ENCODE data around the gene RAPGEF6. TPM values are rescaled to one million over a fixed set of nuclear protein-coding genes. Genes with fewer than 3 reads are reported as not detected.
"Not testable (repeated sequence)": the region's sequence is repeated elsewhere in the genome, so short reads cannot be mapped to it uniquely, and the experiment has no call there.

Gene RAPGEF6
- total RNA-seq, 2 donors from 2014 or later, result 8.6 to 13.0 TPM

DNA sequence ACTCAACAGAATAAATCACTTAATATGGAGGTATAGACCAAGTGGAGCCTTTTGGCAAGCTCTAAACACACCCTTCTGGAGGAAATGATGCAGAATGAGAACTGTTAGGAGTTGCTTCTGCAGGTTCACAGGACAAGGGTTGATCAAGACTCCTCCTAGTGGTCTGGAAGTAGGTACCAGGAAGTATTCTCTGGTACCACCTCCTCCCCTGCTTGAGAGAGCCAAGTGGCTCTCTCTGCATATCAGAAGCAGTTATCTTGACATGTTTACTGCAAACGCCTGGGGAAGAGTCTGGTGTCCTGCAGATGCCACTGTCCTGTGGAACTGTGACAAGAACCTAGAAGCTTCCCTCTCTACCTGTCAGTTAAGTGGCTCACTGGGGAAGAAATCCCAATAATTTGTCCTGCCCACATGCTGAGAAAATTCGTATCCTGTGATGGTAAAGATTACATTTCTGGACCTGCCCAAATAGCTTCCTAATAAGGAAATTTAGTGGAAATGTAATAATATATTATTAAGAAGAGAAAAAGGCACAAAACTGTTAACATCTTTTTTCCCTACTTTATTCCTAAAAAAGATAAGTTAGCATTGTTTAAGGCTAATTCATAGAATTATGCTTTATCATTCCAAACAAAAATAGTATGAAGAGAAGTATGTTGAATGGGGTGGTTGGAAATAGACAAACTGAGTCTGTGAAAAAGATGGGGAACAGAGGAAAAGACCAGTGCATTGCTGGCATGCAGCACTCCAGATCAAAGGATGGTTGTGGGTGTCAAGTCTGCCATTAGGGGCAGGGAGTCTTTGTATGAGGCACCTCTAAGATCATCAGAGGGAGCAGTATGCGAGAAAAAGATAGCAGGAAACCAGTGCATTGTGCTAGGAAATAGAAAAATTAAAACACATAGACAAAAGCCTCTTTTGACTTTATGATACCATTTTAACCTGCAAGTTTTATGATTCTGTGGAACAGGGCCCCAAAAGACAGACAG lies 252.3 kb downstream of the RAPGEF6 start:
- Histone ChIP-seq H3K4me3 (no peak overlapping the region), H3K4me1 (peaks cover 31% of the 10 kb centered on the region), H3K9me3 (no peaks in the 10 kb centered on the region), H3K27ac (peak overlapping the region in 1 of 4 donors; percentile 14), H3K27me3 (no peaks in the 10 kb centered on the region), H3K36me3 (replicated peaks in 1 of 2; ENCODE audit: insufficient read depth in 1 of 2, low read depth in 2 of 2) (peaks cover 0 to 2% of the 10 kb centered on the region in 2 donors)
- peak in 2 of 4 donors; percentile 11 to 41 for DNase-seq
- no peak for TF ChIP-seq POLR2A (IDR thresholded peaks at IDR 0.05)
- TF ChIP-seq, protein P1, sequence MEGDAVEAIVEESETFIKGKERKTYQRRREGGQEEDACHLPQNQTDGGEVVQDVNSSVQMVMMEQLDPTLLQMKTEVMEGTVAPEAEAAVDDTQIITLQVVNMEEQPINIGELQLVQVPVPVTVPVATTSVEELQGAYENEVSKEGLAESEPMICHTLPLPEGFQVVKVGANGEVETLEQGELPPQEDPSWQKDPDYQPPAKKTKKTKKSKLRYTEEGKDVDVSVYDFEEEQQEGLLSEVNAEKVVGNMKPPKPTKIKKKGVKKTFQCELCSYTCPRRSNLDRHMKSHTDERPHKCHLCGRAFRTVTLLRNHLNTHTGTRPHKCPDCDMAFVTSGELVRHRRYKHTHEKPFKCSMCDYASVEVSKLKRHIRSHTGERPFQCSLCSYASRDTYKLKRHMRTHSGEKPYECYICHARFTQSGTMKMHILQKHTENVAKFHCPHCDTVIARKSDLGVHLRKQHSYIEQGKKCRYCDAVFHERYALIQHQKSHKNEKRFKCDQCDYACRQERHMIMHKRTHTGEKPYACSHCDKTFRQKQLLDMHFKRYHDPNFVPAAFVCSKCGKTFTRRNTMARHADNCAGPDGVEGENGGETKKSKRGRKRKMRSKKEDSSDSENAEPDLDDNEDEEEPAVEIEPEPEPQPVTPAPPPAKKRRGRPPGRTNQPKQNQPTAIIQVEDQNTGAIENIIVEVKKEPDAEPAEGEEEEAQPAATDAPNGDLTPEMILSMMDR (IDR thresholded peaks at IDR 0.05), result peak in 6 of 7 experiments; percentile 8 to 59 (median 42)
- WGBS, 2 donors, result 46 to 60% methylated on average over 3 of the region's 3 CpGs
- intact Hi-C loops (cut with DNase I), result no loop called here
- peak; percentile 65 for ATAC-seq

DNA sequence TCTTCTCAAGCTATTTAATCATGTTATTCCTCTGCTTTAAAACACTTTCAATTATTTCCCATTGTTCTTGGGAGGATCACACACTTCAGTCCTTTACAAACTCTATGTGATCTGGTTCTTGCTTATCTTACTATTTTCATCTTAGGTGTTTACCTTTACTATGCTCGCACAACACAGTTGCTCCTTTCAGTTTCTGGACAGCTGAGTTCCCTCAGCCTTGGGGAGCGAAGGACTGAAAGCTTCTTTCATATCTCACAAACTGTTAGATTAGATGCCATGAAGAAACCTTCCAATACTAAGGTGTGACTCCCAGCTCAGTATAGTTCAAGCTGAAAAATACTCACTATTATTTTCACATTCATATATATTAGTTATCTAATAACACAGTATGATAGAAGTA lies 253.3 kb downstream of the RAPGEF6 start:
- peaks cover 37% of the 10 kb centered on the region for H3K4me1 ChIP-seq
- 38 to 41% methylated on average over 2 of the region's 2 CpGs for WGBS, 2 donors
- H3K9me3 ChIP-seq, result no peaks in the 10 kb centered on the region
- TF ChIP-seq, protein P1 (IDR thresholded peaks at IDR 0.05), result no peak
- no peak for TF ChIP-seq POLR2A (IDR thresholded peaks at IDR 0.05)
- H3K27me3 ChIP-seq, result no peaks in the 10 kb centered on the region
- peaks cover 0 to 2% of the 10 kb centered on the region in 2 donors for H3K36me3 ChIP-seq (replicated peaks in 1 of 2; ENCODE audit: insufficient read depth in 1 of 2, low read depth in 2 of 2)
- ATAC-seq (no peak), DNase-seq (no peak)
- intact Hi-C loops (cut with DNase I), result no loop called here
- H3K4me3 ChIP-seq, result no peak overlapping the region
- H3K27ac ChIP-seq, result peak overlapping the region in 1 of 4 donors; percentile 1

DNA sequence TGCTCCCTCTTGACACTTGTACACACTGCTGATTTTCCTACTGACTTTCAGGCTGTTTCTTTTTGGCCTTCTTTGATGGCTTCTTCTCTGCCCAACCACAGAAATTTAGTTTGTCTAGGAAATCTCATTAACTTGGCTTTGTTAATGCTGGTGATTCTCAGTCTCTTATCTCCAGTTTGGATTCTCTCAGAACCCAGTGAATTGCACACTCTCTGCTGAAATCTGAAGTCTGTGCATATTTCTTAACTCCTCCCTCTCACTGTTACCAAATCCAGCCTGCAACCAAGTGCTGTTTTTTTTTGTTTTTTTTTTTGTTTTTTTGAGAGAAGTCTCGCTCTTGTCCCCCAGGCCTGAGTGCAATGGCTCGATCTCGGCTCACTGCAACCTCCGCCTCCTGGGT lies 254.0 kb downstream of the RAPGEF6 start:
- Histone ChIP-seq H3K9me3 (no peaks in the 10 kb centered on the region), H3K27ac (peak overlapping the region in 2 of 4 donors; percentile 69 to 88), H3K4me3 (no peak overlapping the region), H3K4me1 (peaks cover 37% of the 10 kb centered on the region), H3K27me3 (no peaks in the 10 kb centered on the region), H3K36me3 (replicated peaks in 1 of 2; ENCODE audit: insufficient read depth in 1 of 2, low read depth in 2 of 2) (peaks cover 0 to 2% of the 10 kb centered on the region in 2 donors)
- DNase-seq, result no peak
- TF ChIP-seq, protein P1 (IDR thresholded peaks at IDR 0.05), result no peak
- TF ChIP-seq POLR2A (IDR thresholded peaks at IDR 0.05), result no peak
- no peak for ATAC-seq
- intact Hi-C loops (cut with DNase I), result no loop called here
- 92 to 100% methylated on average over 4 of the region's 4 CpGs for WGBS, 2 donors

DNA sequence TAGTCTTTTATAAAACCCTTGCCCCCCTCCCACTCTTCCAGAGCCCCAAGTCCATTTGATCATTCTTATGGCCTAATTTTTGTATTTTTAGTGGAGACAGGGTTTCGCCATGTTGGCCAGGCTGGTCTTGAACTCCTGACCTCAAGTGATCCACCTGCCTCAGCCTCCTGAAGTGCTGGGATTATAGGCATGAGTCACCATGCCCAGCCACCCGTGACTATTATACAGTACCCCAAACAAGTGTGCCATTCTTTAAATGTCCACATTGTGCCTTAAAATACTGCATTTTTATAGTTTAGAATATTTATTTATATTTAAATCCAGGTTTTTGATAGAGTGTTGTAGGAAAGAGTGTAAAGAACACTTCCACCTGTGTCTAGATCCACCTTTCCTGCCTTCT lies 254.8 kb downstream of the RAPGEF6 start:
- H3K36me3 ChIP-seq (replicated peaks in 1 of 2; ENCODE audit: insufficient read depth in 1 of 2, low read depth in 2 of 2); DNase-seq; H3K4me3 ChIP-seq; intact Hi-C loops (cut with DNase I); ATAC-seq; H3K9me3 ChIP-seq; H3K27me3 ChIP-seq: not testable (repeated sequence)
- WGBS, 2 donors, result 83 to 93% methylated on average over 2 of the region's 2 CpGs
- peak overlapping the region in 3 of 4 donors; percentile 51 to 88 (median 69) for H3K27ac ChIP-seq
- peaks cover 41% of the 10 kb centered on the region for H3K4me1 ChIP-seq

DNA sequence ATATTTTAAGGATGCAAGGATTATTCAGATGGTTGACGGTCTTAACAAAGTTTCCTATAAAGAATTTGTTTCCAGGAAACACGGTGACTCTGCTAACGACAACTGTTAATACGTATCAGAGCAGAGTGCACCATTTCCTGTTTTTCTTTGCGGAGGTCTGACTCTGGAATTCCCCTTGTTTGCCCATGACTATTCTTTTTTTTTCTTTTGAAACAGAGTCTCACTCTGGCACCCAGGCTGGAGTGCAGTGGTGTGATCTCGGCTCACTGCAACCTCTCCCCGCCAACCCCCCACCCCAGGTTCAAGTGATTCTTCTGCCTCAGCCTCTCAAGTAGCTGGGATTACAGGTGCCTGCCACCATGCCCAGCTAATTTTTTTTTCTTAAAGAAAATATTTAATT lies 255.3 kb downstream of the RAPGEF6 start:
- no peaks in the 10 kb centered on the region for H3K9me3 ChIP-seq
- peak; percentile 84 for ATAC-seq
- peak overlapping the region in 3 of 4 donors; percentile 51 to 88 (median 69) for H3K27ac ChIP-seq
- no peaks in the 10 kb centered on the region for H3K36me3 ChIP-seq (replicated peaks in 1 of 2; ENCODE audit: insufficient read depth in 1 of 2, low read depth in 2 of 2)
- WGBS, 2 donors, result 60 to 64% methylated on average over 7 of the region's 7 CpGs
- intact Hi-C loops (cut with DNase I), result no loop called here
- H3K4me1 ChIP-seq, result peaks cover 41% of the 10 kb centered on the region
- DNase-seq, result peak in 3 of 4 donors; percentile 14 to 62 (median 15)
- H3K4me3 ChIP-seq, result no peak overlapping the region
- TF ChIP-seq, protein P1 (IDR thresholded peaks at IDR 0.05), result no peak
- peak in 2 of 3 donors; percentile 59 to 71 for TF ChIP-seq POLR2A (IDR thresholded peaks at IDR 0.05)
- no peaks in the 10 kb centered on the region for H3K27me3 ChIP-seq

All from body of pancreas (tissue), 4 donors.